ENCODE data around the gene CD101.
"Not testable (repeated sequence)": the region's sequence is repeated elsewhere in the genome, so short reads cannot be mapped to it uniquely, and the experiment has no call there.

CD101 gene

GRCh38 chr1:117001254-117001927 is at the start of gene CD101:
Gene CD101, plus strand, starts transcription at chr1:117001760. Its CDS starts 58 bp downstream, at chr1:117001818.
- no peak for DNase-seq

- no peak for DNase-seq
Observed at GRCh38 chr1:116952738-116953275, 48.8 kb upstream of the CD101 start.

GRCh38 chr1:116954440-116954839 is 47.1 kb upstream of the CD101 start:
- DNase-seq, result no peak

GRCh38 chr1:116956378-116956777 is 45.2 kb upstream of the CD101 start:
- DNase-seq, result no peak

GRCh38 chr1:116957646-116958045 is 43.9 kb upstream of the CD101 start:
- no peak for DNase-seq

- no peak for DNase-seq
Observed at GRCh38 chr1:116958110-116958509, 43.5 kb upstream of the CD101 start.

GRCh38 chr1:116958977-116959376 is 42.6 kb upstream of the CD101 start:
- no peak for DNase-seq

- no peak for DNase-seq
Observed at GRCh38 chr1:116961606-116962005, 40.0 kb upstream of the CD101 start.

GRCh38 chr1:116962987-116963639 is 38.4 kb upstream of the CD101 start:
- DNase-seq, result no peak

GRCh38 chr1:116966791-116967190 is 34.8 kb upstream of the CD101 start:
- no peak for DNase-seq

GRCh38 chr1:116968724-116969123 is 32.8 kb upstream of the CD101 start:
- no peak for DNase-seq

- no peak for DNase-seq
Observed at GRCh38 chr1:116971258-116971860, 30.2 kb upstream of the CD101 start.

GRCh38 chr1:116971965-116972673 is 29.4 kb upstream of the CD101 start:
- no peak for DNase-seq

GRCh38 chr1:116972674-116973030 is 28.9 kb upstream of the CD101 start:
- no peak for DNase-seq

GRCh38 chr1:116980309-116980708 is 21.3 kb upstream of the CD101 start:
- not testable (repeated sequence) for DNase-seq

GRCh38 chr1:116981521-116982037 is 20.0 kb upstream of the CD101 start:
- no peak for DNase-seq

GRCh38 chr1:116982319-116983004 is 19.1 kb upstream of the CD101 start:
- no peak for DNase-seq

- no peak for DNase-seq
Observed at GRCh38 chr1:116983112-116983511, 18.4 kb upstream of the CD101 start.

GRCh38 chr1:116983678-116984077 is 17.9 kb upstream of the CD101 start:
- no peak for DNase-seq

- DNase-seq, result no peak
Observed at GRCh38 chr1:116984406-116985160, 17.0 kb upstream of the CD101 start.

- peak; percentile 33 for DNase-seq
Observed at GRCh38 chr1:116986421-116987255, 14.9 kb upstream of the CD101 start.

Data from activated T-cell treated with anti-CD3 and anti-CD28 coated beads for 4 hours (primary cell).